Activated T-helper 17 cell treated with anti-CD3 and anti-CD28 coated beads, Interleukin-2, amount 50 U/mL, for 72 hours (primary cell): ENCODE measurements around the gene ATP6V0E1. TPM values are rescaled to one million over a fixed set of nuclear protein-coding genes. Genes with fewer than 3 reads are reported as not detected.
A peak's percentile ranks its signal among the peaks of the same experiment; 100 is the strongest.

ENCODE experiments used
- ATAC-seq: fragments of 150-1000 bp; cut with Tn5 transposase; replicated peaks from 2 replicates; pipeline ENCODE4 v1.10.0; 2021; ENCODE audit warnings: mild to moderate bottlenecking, moderate library complexity
- H3K27ac Mint-ChIP-seq: one replicate; pipeline ENCODE4 v1.8.0; 2022; ENCODE audit warnings: mixed read lengths
- H3K27me3 Mint-ChIP-seq: one replicate; pipeline ENCODE4 v1.8.0; 2022; ENCODE audit warnings: mixed read lengths
- H3K36me3 Mint-ChIP-seq: one replicate; pipeline ENCODE4 v1.8.0; 2022; ENCODE audit warnings: low read depth, mild to moderate bottlenecking, mixed read lengths
- H3K4me1 Mint-ChIP-seq: one replicate; pipeline ENCODE4 v1.8.0; 2022; ENCODE audit warnings: mixed read lengths
- H3K4me3 Mint-ChIP-seq: one replicate; pipeline ENCODE4 v1.8.0; 2022; ENCODE audit warnings: mild to moderate bottlenecking, mixed read lengths
- H3K9me3 Mint-ChIP-seq: one replicate; pipeline ENCODE4 v1.8.0; 2022; ENCODE audit warnings: mixed read lengths
- total RNA-seq, 2 donors: library from RNA; stranded (reverse); gene quantifications; one replicate each; pipeline ENCODE4 v1.2.3, GENCODE V29; 2022

The ATP6V0E1 gene
- total RNA-seq, 2 donors from 2014 or later: 123 to 163 TPM

- Mint-ChIP-seq H3K36me3 (peaks cover 21% of the 10 kb centered on the region), H3K4me3 (no peak overlapping the region), H3K27me3 (no peaks in the 10 kb centered on the region), H3K4me1 (no peaks in the 10 kb centered on the region), H3K9me3 (no peaks in the 10 kb centered on the region), H3K27ac (no peak overlapping the region)
- ATAC-seq: no peak
Measured at GRCh38 chr5:172973127-172973916, 10.2 kb upstream of the ATP6V0E1 start.

DNA sequence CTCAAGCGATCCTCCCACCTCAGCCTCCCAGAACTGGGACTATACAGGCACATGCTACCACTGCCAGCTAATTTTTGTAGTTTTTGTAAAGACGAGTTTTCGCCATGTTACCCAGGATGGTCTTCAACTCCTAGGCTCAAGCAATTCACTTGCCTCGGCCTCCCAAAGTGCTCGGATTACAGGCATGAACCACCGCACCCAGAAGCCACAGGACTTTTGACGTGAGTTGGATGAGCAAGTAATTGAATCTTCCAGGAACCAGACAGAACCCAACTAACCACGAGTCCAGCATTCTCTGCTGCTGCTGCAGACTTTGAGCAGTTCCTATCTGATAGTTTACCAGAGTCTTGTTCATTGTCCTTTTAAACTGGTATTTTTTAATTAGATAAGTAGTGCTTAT is 9.6 kb upstream of the ATP6V0E1 start:
- no peak overlapping the region for H3K4me3 Mint-ChIP-seq
- H3K27me3 Mint-ChIP-seq: no peaks in the 10 kb centered on the region
- H3K4me1 Mint-ChIP-seq: peaks cover 3% of the 10 kb centered on the region
- no peaks in the 10 kb centered on the region for H3K9me3 Mint-ChIP-seq
- no peak for ATAC-seq
- no peak overlapping the region for H3K27ac Mint-ChIP-seq
- H3K36me3 Mint-ChIP-seq: peaks cover 15% of the 10 kb centered on the region

GRCh38 chr5:172975289-172975688 is 8.3 kb upstream of the ATP6V0E1 start:
- peaks cover 4% of the 10 kb centered on the region for H3K4me1 Mint-ChIP-seq
- H3K36me3 Mint-ChIP-seq: peaks cover 2% of the 10 kb centered on the region
- H3K4me3 Mint-ChIP-seq: no peak overlapping the region
- no peaks in the 10 kb centered on the region for H3K27me3 Mint-ChIP-seq
- no peak for ATAC-seq
- H3K27ac Mint-ChIP-seq: no peak overlapping the region
- no peaks in the 10 kb centered on the region for H3K9me3 Mint-ChIP-seq

- Mint-ChIP-seq H3K36me3 (peaks cover 13% of the 10 kb centered on the region), H3K27me3 (no peaks in the 10 kb centered on the region), H3K9me3 (no peaks in the 10 kb centered on the region), H3K4me1 (peaks cover 4% of the 10 kb centered on the region), H3K27ac (no peak overlapping the region), H3K4me3 (no peak overlapping the region)
- no peak for ATAC-seq
Measured at GRCh38 chr5:172979778-172980177, 3.8 kb upstream of the ATP6V0E1 start.

- no peak for ATAC-seq
- H3K27ac Mint-ChIP-seq: no peak overlapping the region
- H3K36me3 Mint-ChIP-seq: peaks cover 32% of the 10 kb centered on the region
- H3K4me1 Mint-ChIP-seq: peaks cover 18% of the 10 kb centered on the region
- H3K27me3 Mint-ChIP-seq: no peaks in the 10 kb centered on the region
- no peak overlapping the region for H3K4me3 Mint-ChIP-seq
- no peaks in the 10 kb centered on the region for H3K9me3 Mint-ChIP-seq
Measured at GRCh38 chr5:172981931-172982330, 1.6 kb upstream of the ATP6V0E1 start.

DNA sequence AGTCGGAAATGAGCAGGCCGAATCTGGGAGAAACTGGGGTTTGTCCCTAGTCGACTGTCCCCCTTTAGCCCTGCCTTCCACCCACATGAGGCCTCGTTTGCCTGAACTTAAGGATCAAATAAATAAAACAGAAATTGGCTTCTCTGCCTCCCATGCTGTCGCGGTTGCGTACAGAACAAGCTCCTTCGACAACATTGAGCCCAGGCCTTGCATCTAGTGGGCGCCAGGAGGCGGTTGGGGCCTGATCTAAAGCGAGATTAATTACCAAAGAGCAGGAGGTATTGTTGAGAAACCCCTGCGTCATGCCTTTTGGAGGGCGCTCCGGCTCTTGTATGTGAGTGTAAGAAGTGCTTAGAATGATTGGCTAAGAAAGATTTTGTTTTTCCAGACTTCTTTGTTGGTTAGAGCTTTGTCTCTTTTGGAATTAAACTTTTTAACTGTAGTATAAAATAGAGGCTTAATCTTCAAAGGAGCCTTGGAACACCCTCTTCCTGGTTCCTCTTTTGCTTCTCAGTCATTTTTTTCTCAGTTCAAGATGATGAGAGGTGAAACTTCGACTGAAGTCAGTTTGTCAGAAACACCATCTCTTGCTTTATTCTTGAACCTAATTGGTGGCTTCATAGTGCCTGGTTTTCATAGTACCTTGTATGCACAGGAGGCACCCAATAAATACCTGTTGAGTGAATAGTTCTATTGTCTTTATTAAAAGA is 828 bp downstream of the ATP6V0E1 start:
- ATAC-seq: peak; percentile 75
- Mint-ChIP-seq H3K4me1 (peaks cover 14% of the 10 kb centered on the region), H3K9me3 (no peaks in the 10 kb centered on the region), H3K27me3 (no peaks in the 10 kb centered on the region), H3K36me3 (peaks cover 57% of the 10 kb centered on the region), H3K27ac (peak overlapping the region; percentile 98), H3K4me3 (peak overlapping the region; percentile 86)

DNA sequence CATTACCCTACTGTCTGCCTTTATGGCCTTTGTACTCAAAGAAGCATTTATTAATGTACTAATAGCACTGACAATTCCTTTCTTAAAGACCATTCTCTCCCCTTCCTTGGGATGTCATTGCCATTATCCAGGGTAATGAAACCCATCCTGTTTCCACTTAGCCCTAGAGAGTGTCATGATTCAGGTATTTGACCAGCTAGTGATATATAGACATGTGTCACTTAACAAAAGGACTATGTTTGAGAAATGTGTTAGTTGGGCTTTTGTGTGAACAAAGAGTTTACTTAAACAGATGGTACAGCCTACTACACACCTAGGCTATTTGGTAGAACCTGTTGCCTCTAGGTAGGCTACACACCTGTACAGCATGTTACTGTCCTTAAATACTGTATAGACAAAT is 2.0 kb downstream of the ATP6V0E1 start:
- Mint-ChIP-seq H3K9me3 (no peaks in the 10 kb centered on the region), H3K27ac (peak overlapping the region; percentile 77), H3K27me3 (no peaks in the 10 kb centered on the region), H3K36me3 (peaks cover 65% of the 10 kb centered on the region), H3K4me1 (peaks cover 14% of the 10 kb centered on the region), H3K4me3 (peak overlapping the region; percentile 86)
- ATAC-seq: no peak

DNA sequence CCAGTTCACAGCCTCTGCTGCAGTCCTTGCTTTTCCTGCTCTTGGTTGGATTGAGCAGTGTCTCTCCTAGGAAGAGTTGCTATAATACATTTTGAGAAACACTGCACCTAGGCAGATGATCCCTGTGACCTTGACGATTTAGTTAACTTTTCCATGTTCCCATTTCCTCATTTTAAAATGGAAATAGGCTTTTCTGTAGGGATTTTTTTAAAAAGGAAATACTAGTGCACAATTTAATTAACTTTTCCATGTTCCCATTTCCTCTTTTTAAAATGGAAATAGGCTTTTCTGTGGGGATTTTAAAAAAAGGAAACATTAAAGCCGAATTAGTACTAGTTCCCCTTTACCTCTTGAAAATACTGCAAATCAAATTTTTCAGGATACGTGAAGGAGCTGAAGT is 4.7 kb downstream of the ATP6V0E1 start:
- H3K27ac Mint-ChIP-seq: no peak overlapping the region

GRCh38 chr5:172990776-172991175 is 7.2 kb downstream of the ATP6V0E1 start:
- no peak overlapping the region for H3K4me3 Mint-ChIP-seq
- peaks cover 32% of the 10 kb centered on the region for H3K4me1 Mint-ChIP-seq
- no peak for ATAC-seq
- no peaks in the 10 kb centered on the region for H3K9me3 Mint-ChIP-seq
- H3K27ac Mint-ChIP-seq: no peak overlapping the region
- no peaks in the 10 kb centered on the region for H3K27me3 Mint-ChIP-seq
- H3K36me3 Mint-ChIP-seq: peaks cover 97% of the 10 kb centered on the region

More for the DNA sequence above, 4.7 kb downstream of the ATP6V0E1 start:
- no peaks in the 10 kb centered on the region for H3K27me3 Mint-ChIP-seq
- no peaks in the 10 kb centered on the region for H3K9me3 Mint-ChIP-seq
- H3K4me1 Mint-ChIP-seq: peaks cover 31% of the 10 kb centered on the region
- H3K36me3 Mint-ChIP-seq: peaks cover 92% of the 10 kb centered on the region
- no peak overlapping the region for H3K4me3 Mint-ChIP-seq
- no peak for ATAC-seq

DNA sequence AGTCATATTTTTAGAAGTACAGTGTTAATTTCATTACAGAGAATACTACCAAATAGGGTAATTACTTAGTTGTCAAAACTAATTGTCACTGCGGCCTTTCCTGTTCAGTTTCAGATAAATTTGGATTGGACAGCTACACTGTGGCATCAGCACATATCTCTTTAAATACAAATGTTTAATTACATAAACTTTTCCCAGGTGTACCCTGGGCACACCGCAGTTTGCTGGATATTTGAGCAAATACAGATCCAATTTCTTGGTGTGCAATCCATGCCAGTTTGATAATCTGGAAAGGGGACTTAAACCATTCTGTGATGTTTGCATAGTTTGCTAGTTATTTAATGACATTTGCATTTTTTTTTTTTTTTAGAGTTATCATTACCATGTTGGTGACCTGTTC is 10.8 kb downstream of the ATP6V0E1 start:
- H3K4me1 Mint-ChIP-seq: peaks cover 24% of the 10 kb centered on the region
- H3K9me3 Mint-ChIP-seq: no peaks in the 10 kb centered on the region
- H3K27ac Mint-ChIP-seq: peak overlapping the region; percentile 13
- peaks cover 97% of the 10 kb centered on the region for H3K36me3 Mint-ChIP-seq
- no peak for ATAC-seq
- no peaks in the 10 kb centered on the region for H3K27me3 Mint-ChIP-seq
- H3K4me3 Mint-ChIP-seq: no peak overlapping the region

DNA sequence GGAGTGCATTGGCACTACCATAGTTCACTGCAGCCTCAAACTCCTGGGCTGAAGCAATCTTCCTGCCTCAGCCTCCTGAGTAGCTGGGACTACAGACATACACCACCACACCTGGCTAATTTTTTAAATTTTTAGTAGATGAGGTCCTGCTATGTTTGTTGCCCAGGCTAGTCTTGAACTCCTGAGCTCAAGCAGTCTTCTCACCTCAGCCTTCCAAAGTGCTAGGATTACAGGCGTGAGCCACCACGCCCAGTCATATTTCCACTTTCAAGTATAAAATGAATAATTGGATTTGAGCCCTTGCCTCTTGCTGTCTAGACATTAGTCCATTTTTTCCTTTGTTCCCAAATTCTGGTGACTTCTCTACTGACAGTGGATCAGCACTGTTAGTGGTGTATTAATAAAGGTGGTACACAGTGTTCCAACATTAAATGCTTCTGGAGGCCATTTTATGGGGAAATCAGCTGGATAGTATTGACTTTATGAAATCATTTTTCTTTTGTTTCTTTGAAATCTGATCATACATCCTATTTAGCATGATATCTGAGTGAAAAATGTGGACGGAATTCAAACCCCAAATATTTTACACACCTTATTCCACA is 15.9 kb downstream of the ATP6V0E1 start:
- H3K4me1 Mint-ChIP-seq: peaks cover 46% of the 10 kb centered on the region
- no peaks in the 10 kb centered on the region for H3K27me3 Mint-ChIP-seq
- peak overlapping the region; percentile 66 for H3K27ac Mint-ChIP-seq

DNA sequence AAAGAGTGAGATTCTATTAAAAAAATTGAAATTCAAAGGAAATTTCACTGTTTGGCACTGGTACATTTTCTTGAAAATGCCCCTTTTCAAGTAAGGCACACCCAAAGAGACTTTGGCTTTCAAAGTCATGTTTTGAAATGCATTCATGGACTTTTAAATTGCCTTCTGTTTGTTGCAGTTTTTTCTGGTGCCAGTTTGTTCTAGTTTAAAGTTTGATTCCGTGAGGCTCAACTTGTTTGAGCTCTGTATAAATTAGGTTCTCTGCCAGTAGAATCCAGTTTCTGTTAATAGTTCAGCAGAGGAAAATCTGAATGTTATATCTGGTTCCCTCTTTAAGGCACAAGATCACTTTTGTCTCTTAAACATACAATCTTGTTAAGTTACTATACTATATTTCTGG is 16.4 kb downstream of the ATP6V0E1 start:
- Mint-ChIP-seq H3K27ac (peak overlapping the region; percentile 66), H3K36me3 (peaks cover 76% of the 10 kb centered on the region), H3K9me3 (no peaks in the 10 kb centered on the region), H3K27me3 (no peaks in the 10 kb centered on the region), H3K4me1 (peaks cover 51% of the 10 kb centered on the region), H3K4me3 (no peak overlapping the region)
- ATAC-seq: no peak

More for the DNA sequence above, 15.9 kb downstream of the ATP6V0E1 start:
- ATAC-seq: peak; percentile 37
- Mint-ChIP-seq H3K36me3 (peaks cover 81% of the 10 kb centered on the region), H3K9me3 (no peaks in the 10 kb centered on the region), H3K4me3 (no peak overlapping the region)

- Mint-ChIP-seq H3K4me1 (peaks cover 52% of the 10 kb centered on the region), H3K27me3 (no peaks in the 10 kb centered on the region), H3K36me3 (peaks cover 63% of the 10 kb centered on the region), H3K27ac (peak overlapping the region; percentile 73), H3K9me3 (no peaks in the 10 kb centered on the region), H3K4me3 (peak overlapping the region; percentile 53)
- peak; percentile 85 for ATAC-seq
Measured at GRCh38 chr5:173001229-173001841, 17.8 kb downstream of the ATP6V0E1 start.

GRCh38 chr5:173003360-173003759 is 19.8 kb downstream of the ATP6V0E1 start:
- peaks cover 42% of the 10 kb centered on the region for H3K36me3 Mint-ChIP-seq
- H3K27me3 Mint-ChIP-seq: no peaks in the 10 kb centered on the region
- peaks cover 59% of the 10 kb centered on the region for H3K4me1 Mint-ChIP-seq
- H3K4me3 Mint-ChIP-seq: peak overlapping the region; percentile 53
- H3K9me3 Mint-ChIP-seq: no peaks in the 10 kb centered on the region
- peak overlapping the region; percentile 73 for H3K27ac Mint-ChIP-seq
- no peak for ATAC-seq
